NCI-H526 (cell line): ENCODE data around the gene ZNF483.
"Not testable (repeated sequence)": the region's sequence is repeated elsewhere in the genome, so short reads cannot be mapped to it uniquely, and the experiment has no call there.

ENCODE experiments used
- DNase-seq, 2 experiments: peaks; one replicate each; lab custom pipeline; 2025; lab: John Stamatoyannopoulos, UW

Gene ZNF483

DNA sequence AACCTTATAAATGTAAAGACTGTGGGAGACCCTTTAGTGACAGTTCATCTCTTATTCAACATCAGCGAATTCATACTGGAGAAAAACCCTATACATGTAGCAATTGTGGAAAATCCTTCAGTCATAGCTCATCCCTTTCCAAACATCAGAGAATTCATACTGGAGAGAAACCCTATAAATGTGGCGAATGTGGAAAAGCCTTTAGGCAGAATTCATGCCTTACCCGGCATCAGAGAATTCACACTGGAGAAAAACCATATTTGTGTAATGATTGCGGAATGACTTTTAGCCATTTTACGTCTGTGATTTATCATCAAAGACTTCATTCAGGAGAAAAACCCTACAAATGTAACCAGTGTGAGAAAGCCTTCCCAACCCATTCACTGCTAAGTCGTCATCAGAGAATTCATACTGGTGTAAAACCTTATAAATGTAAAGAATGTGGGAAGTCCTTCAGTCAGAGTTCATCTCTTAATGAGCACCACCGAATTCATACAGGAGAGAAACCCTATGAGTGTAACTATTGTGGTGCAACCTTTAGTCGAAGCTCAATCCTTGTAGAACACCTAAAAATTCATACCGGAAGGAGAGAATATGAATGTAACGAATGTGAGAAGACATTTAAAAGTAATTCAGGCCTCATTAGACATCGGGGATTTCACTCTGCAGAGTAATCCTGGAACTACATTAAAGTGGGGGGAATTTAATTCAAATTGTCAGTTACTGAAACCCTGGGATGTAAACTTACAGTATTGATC is 17.7 kb downstream of the ZNF483 start:
- DNase-seq, result no peak

DNA sequence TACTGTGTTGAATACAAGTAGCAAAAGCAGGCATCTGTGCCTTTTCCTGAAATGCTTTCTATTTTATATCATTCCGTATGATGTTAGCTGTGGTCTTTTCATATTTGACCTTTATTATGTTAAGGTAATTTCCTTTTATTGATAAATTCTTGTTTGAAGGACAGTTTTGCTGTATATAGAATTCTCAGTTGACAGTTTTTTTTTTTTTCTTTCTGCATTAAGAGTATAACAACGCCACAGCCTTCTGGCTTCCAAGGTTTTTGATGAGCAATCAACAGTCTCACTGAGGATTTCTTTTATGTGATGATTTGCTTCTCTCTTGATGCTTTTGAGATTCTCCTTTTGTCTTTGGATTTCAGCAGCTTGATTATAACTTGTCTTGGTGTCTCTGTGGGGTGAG is 23.6 kb downstream of the ZNF483 start:
- DNase-seq, result no peak

DNA sequence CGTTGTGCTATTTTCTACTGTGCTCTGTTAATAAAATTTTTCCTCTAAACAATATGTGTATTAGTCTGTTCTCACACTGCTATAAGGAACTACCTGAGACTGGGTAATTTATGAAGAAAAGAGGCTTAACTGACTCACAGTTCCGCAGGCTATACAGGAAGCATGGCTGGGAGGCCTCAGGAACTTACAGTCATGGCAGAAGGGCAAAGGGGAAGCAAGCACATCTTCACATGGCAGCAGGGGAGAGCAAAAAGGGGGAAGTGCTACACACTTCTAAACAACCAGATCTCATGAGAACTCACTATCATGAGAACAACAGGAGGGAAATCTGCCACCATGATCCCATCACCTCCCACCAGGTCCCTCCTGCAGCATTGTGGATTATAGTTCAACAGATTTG is 30.4 kb downstream of the ZNF483 start:
- DNase-seq, result not testable (repeated sequence)

DNA sequence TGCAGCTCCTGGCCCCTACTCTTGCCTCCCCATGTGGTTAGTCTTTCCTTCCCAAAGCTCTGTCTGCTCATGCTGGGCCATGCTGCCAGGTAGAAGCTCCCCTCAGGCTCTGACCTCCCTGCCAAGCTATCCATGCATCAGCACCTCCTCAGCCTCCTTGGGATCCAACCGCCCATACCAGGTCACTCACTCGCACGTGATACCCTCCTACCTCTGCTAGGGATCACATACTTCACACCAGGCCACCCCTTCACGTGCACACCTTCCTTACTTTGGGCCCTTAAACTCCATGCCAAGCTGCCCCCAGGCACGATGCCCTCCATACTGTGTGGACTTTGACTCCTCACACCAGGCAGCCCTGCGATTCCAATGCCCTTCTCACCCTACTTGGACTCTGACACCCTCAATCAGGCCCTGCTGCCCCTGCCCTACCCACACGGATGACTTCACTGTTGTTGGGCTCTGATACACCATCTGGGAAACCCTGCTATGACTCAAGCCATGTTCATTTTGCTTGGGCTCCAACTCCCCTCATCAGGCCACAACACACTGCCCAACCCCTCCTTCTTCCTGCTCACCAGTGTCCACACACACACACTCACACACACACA is 34.1 kb downstream of the ZNF483 start:
- no peak for DNase-seq

DNA sequence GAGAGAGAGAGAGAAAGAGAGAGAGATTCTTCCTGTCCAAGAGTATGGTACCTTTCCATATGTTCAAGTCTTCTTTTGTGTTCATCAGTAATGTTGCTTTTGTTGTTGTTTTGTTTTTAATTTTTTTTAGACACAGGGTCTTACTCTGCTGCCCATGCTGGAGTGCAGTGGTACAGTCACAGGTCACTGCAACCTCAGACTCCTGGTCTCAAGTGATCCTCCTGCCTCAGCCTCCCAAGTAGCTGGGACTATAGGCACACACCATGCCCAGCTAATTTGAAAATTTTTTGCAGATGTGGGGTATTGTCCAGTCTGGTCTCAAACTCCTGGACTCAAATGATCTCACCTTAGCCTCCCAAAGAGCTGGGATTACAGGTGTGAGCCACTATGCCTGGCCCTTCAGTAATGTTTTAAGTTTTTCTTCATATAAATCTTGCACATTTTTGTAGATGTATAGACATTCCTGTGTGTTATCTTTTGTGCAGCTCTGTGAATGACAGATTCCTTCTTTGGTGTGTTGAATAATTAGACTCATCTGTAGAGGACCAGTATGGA is 36.3 kb downstream of the ZNF483 start:
- no peak for DNase-seq

DNA sequence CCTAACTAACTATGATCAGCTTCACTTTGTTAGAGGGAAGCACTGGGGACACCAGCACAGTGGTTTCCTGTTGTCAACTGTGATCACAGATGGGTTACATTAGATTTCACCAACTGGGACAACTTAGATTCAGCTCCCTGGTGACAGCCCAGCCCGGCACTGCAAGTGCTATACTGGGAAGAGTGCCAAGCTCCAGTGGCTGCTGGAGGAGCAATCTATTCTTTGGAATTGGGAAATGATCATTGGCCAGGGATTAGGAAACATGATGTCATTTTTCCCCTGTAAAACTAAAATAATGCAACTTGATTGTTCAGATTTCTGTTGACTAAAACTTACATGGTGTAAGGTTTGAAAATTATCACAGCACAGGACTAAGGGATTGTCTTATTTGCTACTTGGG is 41.3 kb downstream of the ZNF483 start:
- no peak for DNase-seq

DNA sequence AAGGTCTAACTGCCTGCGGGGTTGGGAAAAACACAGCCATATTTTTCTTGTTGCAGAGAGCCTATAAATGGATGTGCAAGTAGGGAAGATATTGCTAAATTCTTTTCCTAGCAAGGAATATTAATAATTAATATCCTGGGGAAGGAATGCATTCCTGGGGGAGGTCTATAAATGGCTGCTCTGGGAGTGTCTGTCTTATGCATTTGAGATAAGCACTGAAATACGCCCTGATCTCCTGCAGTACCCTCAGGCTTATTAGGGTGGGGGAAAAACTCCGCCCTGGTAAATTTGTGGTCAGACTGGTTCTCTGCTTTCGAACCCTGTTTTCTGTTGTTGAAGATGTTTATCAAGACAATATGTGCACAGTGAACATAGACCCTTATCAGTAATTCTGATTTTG is 43.1 kb downstream of the ZNF483 start:
- not testable (repeated sequence) for DNase-seq

DNA sequence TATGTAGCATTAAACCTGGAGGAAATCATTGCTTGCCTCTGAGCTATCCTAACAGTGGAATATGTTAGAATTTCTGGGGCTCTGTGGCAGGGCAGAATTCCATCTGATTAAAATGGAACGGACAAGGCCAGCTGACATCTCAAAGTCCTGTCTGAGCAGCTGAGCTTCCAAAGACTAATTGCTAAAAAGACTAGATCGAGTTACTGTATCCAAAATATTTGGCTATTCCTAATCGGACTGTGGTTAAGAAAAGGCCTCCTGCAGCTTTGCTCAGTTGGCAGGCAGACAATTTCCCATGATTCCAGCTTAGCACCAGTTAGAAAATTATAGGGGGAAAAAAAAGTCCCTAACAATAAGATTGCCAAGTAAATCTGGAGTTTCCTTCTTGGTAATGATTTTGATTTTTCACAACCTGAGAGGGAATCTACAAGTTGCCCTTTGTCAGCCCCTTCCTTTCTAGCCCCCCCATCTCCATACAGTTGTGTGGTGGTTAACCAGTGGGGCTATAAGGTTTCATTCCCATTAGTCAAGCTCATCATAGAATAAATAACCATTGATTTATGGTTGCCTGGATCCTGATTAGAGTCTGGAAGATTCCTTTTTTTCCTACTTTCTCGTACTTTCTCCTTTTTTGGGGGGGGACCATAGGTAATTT is 48.1 kb downstream of the ZNF483 start:
- DNase-seq, result no peak

DNA sequence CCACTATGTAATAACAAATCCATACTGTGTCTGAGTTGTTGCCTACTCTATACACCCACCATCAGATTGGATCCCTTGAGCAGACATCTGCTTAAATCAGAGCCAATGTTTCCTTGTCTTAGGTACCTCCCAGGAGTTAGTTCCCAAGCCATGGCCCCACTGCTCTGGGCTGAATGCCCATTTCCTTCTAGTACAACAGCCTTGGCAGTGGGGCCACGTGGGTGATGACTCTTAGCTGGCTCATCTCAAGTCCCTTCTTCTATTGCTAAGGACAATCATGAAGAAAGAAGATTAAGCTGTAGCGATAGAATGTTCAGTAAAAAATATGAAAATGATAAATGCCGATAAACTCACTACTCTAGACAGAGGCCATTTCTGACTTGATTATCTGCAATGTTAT is 57.9 kb downstream of the ZNF483 start:
- no peak for DNase-seq

DNA sequence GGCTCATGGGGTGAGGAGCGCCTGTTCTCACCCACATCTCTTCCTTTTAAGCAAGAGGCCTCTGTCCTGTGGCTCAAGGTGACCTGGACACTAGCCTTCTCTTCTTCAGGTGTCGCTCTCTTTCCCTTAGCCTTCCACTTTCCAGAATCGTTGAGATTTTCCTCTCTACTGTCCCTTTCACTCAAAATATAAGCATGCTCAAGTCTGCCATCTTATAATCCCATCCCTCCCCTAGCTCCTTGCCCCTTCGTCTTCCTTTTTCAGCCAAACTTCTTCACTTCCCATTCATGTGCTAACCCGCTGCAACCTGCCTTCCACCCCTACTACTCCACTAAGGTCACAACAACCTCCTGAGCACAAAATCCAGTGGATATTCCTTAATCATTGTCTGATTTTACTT is 61.4 kb downstream of the ZNF483 start:
- DNase-seq, result no peak

DNA sequence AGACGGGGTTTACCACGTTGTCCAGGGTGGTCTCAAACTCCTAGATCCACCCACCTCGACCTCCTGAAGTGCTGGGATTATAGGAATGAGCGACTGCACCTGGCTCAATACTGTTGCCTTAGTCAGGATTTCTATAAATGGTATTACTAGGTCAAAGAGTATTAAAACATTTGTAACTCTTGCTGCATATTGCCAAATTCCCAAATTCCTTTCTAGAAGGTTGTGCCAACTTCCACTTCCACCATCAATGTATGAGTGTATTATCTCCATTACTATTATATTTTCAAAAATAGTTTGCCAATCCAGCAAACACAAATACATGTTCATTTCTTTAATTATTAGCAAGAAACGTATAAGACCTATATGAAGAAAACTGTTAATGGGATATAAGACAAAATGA is 63.9 kb downstream of the ZNF483 start:
- DNase-seq, result no peak

DNA sequence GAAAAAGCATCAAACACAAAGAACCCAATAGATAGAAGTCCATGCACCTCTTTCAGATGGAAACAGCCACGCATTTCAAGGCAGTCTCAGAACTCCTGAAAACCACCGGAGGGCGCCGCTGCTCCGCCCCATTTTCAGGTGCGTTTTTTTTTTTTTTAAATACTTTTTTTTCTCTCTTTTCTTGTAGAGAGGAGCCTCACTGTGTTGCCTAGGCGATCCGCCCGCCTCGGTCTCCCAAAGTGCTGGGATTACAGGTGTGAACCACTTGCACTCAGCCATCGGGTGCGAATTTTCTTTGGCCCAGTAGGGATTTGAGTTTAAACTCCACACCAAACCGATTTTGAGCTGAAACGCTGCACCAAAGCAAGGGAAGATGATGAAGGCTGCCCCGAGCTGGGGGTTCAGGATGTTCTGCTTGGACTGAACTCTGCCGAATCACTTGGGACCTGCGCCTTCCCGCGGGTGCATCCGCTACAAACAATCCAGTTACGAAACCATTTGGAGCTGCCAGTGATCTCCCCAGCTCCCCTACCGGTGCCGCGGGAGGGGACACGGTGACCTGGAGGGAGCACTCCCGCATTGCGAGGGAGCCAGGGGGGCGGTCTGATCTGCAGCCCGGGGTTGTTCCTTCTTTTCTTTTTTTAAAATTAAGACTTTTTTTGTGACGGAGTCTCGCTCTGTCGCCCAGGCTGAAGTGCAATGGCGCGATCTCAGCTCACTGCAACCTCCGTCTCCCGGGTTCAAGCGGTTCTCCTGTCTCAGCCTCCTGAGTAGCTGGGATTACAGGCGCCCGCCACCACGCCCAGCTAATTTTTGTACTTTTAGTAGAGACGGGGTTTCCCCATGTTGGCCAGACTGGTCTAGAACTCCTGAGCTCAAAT is 73.1 kb downstream of the ZNF483 start:
- peak; percentile 7 to 50 for DNase-seq

DNA sequence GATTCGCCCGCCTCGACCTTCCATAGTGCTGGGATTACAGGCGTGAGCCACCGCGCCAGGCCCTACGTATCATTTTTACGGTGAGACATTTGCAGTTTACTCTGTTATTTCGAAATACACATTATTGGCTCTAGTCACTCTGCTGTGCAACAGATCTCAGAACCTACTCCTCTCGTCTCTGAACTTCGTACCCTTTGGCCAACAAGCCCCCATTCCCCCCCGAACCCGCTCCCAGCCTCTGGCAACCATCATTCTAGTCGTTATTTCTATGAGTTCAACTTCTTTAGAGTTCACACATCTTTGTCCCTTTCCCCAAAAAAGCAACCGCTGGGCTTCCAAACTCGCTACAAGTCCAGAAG is 73.7 kb downstream of the ZNF483 start:
- no peak for DNase-seq

DNA sequence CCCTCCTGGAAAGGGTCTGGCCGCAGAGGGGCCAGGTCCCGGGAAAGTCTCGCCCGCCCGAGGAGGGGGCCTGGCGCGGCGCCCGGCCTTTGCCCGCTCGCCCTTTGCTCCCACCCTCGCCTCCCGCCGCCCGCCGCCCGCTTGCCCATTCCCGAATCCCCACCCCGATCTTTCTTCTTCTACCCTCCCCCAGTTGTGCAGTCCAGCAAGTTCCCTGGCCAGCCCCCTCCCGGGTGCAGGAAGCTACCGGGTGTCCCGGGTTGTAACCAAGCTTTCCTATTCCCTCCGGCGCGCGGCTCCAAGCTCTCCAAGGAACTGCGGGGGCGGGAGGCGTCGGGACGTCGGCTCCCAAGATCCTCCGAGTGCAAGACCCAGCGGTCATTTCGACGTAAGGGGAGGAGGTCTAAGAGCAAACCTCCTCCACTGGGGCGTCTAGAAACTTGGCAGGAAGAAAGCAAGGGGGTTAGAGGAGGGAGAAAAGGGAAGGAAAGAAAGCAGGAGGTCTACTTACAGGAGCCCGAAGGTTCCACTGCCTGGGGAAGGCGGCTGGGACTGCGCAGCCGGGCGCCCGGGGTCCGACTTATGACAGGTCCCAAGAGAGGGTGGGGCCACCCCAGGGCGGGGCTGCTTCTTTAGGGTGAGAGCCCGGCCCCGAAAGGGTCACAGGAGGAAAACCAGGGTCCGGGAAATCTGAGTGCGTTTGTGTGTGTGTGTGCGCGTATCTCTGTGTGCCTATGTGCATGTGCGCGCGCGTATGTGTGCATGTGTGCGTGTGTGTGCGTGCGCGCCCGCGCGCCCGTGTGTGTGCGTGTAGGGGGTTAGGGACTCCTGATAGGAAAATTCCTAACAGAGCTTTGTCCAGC is 74.3 kb downstream of the ZNF483 start, which contains the start of gene PTGR1:
Gene PTGR1, minus strand, starts transcription at position 556 of the 863 bp plus-strand sequence. CDS start 2,225 bp downstream, outside the sequence.
- peak; percentile 59 to 84 for DNase-seq

DNA sequence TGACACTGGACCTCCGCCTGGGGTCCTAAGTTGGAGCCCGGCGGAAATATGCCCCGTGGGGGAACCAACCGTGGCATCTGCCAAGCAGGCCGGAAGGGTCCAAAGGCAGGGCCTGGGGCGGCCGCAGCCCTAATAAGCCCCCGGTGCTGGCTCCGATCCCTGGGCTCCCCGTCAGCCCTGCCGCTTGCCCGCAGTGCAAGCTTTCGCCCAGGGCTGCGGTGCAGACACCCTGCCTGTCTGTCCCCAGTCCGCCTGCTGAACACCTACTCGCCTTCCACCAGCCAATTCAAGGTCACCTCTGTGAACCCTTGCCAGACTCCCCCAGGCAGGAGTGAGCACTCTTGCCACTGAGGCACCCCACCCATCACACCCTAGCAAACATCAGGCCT is 75.0 kb downstream of the ZNF483 start:
- DNase-seq, result no peak

DNA sequence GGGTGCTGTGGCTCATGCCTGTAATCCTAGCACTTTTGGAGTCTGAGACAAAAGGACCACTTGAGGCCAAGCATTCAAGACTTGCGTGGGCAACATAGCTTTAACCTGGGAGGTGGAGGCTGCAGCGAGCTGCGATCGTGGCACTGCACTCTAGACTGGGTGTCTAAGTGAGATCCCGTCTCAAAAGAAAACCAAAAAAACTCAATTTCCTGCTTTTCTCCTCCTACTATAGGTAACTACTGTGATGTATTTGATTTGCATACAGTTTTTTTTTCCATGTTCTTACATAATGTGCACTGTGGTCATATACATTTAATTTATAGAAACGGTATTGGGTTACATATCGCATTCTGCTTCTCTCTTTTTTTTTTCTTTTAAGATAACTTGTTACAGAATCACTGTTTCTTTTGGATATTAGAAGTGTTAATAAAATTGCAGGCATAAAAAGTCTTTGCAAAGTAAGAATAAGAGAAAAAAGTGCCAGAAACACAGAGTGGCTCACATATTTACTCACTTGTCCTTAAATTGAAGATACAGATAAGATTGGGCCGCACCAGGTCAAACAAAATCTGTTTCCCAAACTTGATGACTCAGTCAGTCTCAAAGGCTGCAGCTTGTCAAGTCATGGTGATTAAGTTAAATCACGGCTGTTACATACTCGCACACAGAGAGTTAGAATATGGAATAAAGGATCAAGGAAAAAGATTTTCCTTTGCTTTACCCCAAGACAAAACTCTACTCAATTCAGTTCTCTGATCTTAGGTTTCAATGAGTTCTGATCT is 76.4 kb downstream of the ZNF483 start:
- DNase-seq, result no peak

DNA sequence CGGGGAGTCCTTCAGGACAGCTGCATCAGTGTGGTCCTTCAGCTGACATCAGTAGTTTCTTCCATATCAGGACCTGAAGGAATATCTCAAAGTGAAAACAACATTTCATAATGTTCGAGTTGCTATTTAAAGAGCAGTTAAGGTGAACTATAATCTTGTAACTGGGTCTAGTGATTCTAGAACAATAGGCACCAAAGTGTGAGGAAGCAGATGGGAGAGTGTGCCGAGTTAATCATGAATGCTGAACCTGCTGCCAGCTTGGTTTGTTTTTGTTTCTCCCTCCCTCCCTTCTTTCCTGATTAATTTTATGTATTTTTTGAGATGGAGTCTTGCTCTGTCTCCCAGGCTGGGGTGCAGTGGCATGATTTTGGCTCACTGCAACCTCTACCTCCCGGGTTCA is 78.1 kb downstream of the ZNF483 start:
- DNase-seq, result no peak

DNA sequence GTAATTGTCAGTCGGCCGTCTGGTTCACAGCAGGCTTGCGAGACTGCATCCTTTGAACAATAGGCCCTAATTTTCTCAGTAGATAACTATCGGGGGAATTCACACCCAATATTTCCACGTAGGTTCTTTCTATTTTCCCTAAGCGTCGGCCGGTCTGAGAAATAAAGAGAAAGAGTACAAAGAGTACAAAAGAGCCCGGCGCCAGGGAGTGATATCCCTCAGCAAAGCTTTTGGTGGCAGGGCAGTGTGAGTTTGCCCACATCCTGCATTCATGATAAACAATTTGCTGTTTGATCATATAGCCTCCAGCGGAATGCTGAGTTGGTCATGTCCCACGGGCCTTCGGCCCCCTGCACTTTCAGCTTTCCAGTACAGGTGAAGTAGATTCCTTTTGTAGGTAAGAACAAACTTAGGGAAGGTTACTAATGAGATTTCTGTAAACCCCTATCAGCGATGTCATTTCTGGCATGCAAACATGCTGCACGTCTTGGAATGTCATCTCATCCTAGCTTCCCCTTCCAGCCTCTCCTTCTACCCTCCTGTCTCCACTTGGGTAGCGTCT is 79.2 kb downstream of the ZNF483 start:
- DNase-seq, result no peak

DNA sequence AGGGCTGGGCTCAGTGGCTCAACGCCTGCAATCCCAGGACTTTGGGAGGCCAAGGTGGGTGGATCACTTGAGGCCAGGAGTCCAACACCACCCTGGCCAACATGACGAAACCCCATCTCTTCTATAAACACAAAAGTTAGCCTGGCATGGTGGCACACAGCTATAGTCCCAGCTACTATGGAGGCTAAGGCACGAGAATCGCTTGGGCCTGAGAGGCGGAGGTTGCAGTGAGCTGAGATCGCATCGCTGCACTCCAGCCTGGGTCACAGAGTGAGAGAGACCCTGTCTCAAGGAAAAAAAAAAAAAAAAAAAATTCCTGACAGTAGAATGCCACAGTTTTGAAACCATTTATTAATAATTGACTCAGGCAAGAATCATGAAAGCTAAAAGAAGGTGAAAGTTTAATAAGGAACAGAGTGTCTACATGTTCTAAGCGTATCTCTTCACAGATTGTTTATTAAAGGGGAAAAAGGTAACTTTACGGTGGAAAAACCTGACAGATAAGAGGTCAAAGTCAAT is 80.1 kb downstream of the ZNF483 start:
- no peak for DNase-seq

DNA sequence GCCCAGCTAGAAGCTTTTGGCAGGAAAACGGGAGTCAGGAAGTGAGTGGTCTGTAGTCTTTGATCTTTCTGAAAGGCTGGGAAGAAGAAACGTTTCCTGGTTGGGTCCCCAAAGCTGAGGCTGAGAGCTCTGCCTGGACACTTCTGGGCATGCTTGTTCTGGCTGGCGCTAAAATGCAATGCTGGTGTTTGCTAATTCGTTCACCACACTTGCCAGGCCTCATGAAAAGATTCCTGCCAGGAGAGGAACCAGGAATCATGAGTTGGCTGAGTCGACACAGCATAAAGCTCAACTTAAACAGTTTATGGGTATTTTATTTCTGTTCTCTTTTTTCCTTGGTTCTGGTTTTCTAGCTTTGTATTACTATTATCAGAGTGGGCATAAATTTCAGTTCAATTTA is 85.2 kb downstream of the ZNF483 start:
- no peak for DNase-seq
